Sigmoid colon (tissue), 7 donors: ENCODE measurements around the gene IL23R. TPM values are rescaled to one million over a fixed set of nuclear protein-coding genes. Genes with fewer than 3 reads are reported as not detected.
A peak's percentile ranks its signal among the peaks of the same experiment; 100 is the strongest.

ENCODE experiments used
- DNase-seq: peaks from one replicate; pipeline ENCODE4 v3.0.0-alpha.2; 2019
- H3K27ac ChIP-seq, 4 donors: fragments of 200-600 bp; sonication (generic); one replicate each; pipeline ENCODE4 v1.5.1; 2016 to 2019; ENCODE audit warnings: mild to moderate bottlenecking in 1 of 4
- H3K27me3 ChIP-seq, 3 donors: fragments of 200-600 bp; sonication (generic); one replicate each; pipeline ENCODE4 v1.5.1; 2019; ENCODE audit warnings: mild to moderate bottlenecking in 1 of 3
- H3K36me3 ChIP-seq, 4 donors: fragments of 200-600 bp; sonication (generic); one replicate each; pipeline ENCODE4 v1.5.1; 2016 to 2019
- H3K4me1 ChIP-seq, 4 donors: fragments of 200-600 bp; sonication (generic); one replicate each; pipeline ENCODE4 v1.5.1; 2017 to 2019
- H3K4me3 ChIP-seq, 4 donors: fragments of 200-600 bp; sonication (generic); one replicate each; pipeline ENCODE4 v1.5.1; 2017 to 2019; ENCODE audit warnings: mild to moderate bottlenecking in 2 of 4, moderate library complexity in 1 of 4
- H3K9me3 ChIP-seq, 4 donors: fragments of 200-600 bp in 3 of 4; sonication (generic) in 3 of 4; one replicate each; pipeline versions ENCODE4 v1.5.1 to v1.6.1; 2013 to 2019
- CTCF ChIP-seq, 4 experiments: fragments of 450-650 bp in 3 of 4; fragments of 200-600 bp in 1 of 4; IDR thresholded peaks; one replicate each; pipeline ENCODE4 v1.5.1; 2016 to 2019; ENCODE audit warnings: antibody characterized with exemption in 4 of 4, mild to moderate bottlenecking in 3 of 4, moderate library complexity in 2 of 4
- EP300 ChIP-seq, 4 donors: sonication (generic); formaldehyde crosslinking; IDR thresholded peaks; one replicate each; pipeline ENCODE4 v1.6.1; 2017; ENCODE audit warnings: antibody characterized with exemption in 4 of 4
- POLR2A ChIP-seq, 2 donors: fragments of 450-650 bp; IDR thresholded peaks; one replicate each; pipeline ENCODE4 v1.6.1; 2016; ENCODE audit warnings: antibody characterized with exemption in 2 of 2, mild to moderate bottlenecking in 2 of 2, moderate library complexity in 2 of 2
- POLR2AphosphoS5 ChIP-seq, 4 donors: sonication (generic); formaldehyde crosslinking; IDR thresholded peaks; one replicate each; pipeline ENCODE4 v1.6.1; 2017; ENCODE audit warnings: antibody characterized with exemption in 4 of 4
- WGBS, 2 donors: extraction: QIAGEN DNeasy Blood & Tissue Kit; methylation state at CpG; one replicate each; pipeline ENCODE4 v1.1.7; 2013; 5-methylcytosine and 5-hydroxymethylcytosine counted together
- intact Hi-C: fragments of 100-400 bp; cut with DNase I; formaldehyde crosslinking; loops from one replicate; pipeline ENCODE4 v1.15.1; 2023
- polyA plus RNA-seq, 3 donors: library from polyadenylated mRNA; stranded (reverse); fragments of 200-250 nt; gene quantifications; one replicate each; pipeline ENCODE4 v1.2.3, GENCODE V29; 2013
- total RNA-seq, 4 donors: library from RNA; depleted of rRNA; stranded (reverse); fragments of >200 nt; gene quantifications; one replicate each; pipeline ENCODE4 v1.1.0, GENCODE V29; 2016
- donor health status: healthy with polysubstance abuse.
- donor health status: Bipolar disorder and iron deficiency.
- donor health status: healthy.

The IL23R gene
- total and polyA plus RNA-seq, 7 donors = 0.58 to 0.69 (median 0.60) TPM; not detected in 4

- no peak for TF ChIP-seq EP300 (IDR thresholded peaks at IDR 0.05)
- TF ChIP-seq POLR2AphosphoS5 (IDR thresholded peaks at IDR 0.05) = no peak
- no peak for TF ChIP-seq POLR2A (IDR thresholded peaks at IDR 0.05)
- TF ChIP-seq CTCF (IDR thresholded peaks at IDR 0.05) = no peak
- no peaks in the 10 kb centered on the region for H3K27me3 ChIP-seq
- no peak within 1 kb of the TSS for H3K27ac ChIP-seq
- no peaks in the 10 kb centered on the region for H3K9me3 ChIP-seq
- peak within 1 kb of the TSS in 3 of 4 donors; percentile 26 to 40 (median 31) for H3K4me3 ChIP-seq
- no peak for DNase-seq
- no peaks in the 10 kb centered on the region for H3K36me3 ChIP-seq
- peaks cover 0 to 11% (median 11%) of the 10 kb centered on the region in 4 donors for H3K4me1 ChIP-seq
- WGBS, 2 donors = 25 to 82% methylated on average over 28 of the region's 28 CpGs
- intact Hi-C loops = loop anchor here (5.0 kb wide), 1 partner anchor 132 kb away; no protein-coding TSS in a partner anchor
Measured at GRCh38 chr1:67134695-67135094, 31.6 kb upstream of the IL23R start, which contains the start of gene C1orf141. Gene C1orf141, minus strand, starts transcription at chr1:67134970. Its CDS starts 7,730 bp downstream, at chr1:67127240.

- Histone ChIP-seq H3K4me1 (peaks cover 0 to 11% (median 11%) of the 10 kb centered on the region in 4 donors), H3K9me3 (no peaks in the 10 kb centered on the region), H3K4me3 (peak overlapping the region in 1 of 4 donors; percentile 40), H3K36me3 (no peaks in the 10 kb centered on the region), H3K27ac (no peak overlapping the region), H3K27me3 (no peaks in the 10 kb centered on the region)
- intact Hi-C loops = no loop called here
- WGBS, 2 donors = 42 to 56% methylated on average over 2 of the region's 2 CpGs
- TF ChIP-seq EP300 (IDR thresholded peaks at IDR 0.05) (no peak), POLR2AphosphoS5 (IDR thresholded peaks at IDR 0.05) (no peak), CTCF (IDR thresholded peaks at IDR 0.05) (no peak), POLR2A (IDR thresholded peaks at IDR 0.05) (no peak)
- DNase-seq = no peak
Measured at GRCh38 chr1:67135354-67135753, 30.9 kb upstream of the IL23R start.

DNA sequence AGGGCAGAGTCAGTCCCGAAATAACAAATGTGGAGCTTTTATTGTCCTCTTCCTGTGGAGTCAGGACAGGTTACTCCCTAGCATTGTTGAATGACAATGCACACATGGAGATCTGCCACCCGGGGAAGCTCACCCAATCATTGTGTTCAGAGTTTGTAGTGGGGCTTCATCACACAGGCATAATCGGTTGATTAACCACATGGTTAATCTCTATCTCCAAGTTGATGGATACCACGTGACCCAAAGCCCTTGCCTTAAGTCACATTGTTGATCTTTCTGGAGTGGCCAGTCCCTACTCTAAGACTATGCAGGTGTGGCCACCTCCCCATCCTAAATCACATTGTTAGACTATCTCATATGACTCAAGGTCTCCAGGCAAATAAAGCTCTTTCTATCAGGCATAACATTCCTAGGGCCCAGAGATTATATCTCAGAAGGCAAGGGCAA lies 28.9 kb upstream of the IL23R start:
- intact Hi-C loops = no loop called here
- DNase-seq = no peak
- Histone ChIP-seq H3K27me3 (no peaks in the 10 kb centered on the region), H3K27ac (no peak overlapping the region), H3K4me1 (peaks cover 0 to 11% (median 11%) of the 10 kb centered on the region in 4 donors), H3K9me3 (no peaks in the 10 kb centered on the region), H3K4me3 (no peak overlapping the region), H3K36me3 (no peaks in the 10 kb centered on the region)
- WGBS, 2 donors = 14 to 66% methylated on average over 4 of the region's 4 CpGs
- no peak for TF ChIP-seq POLR2A (IDR thresholded peaks at IDR 0.05)
- TF ChIP-seq CTCF (IDR thresholded peaks at IDR 0.05) = no peak

GRCh38 chr1:67138813-67139499 lies 27.3 kb upstream of the IL23R start:
- no peak overlapping the region for H3K4me3 ChIP-seq
- no peak for DNase-seq
- no peak overlapping the region for H3K27ac ChIP-seq
- intact Hi-C loops = no loop called here
- no peak for TF ChIP-seq POLR2A (IDR thresholded peaks at IDR 0.05)
- TF ChIP-seq CTCF (IDR thresholded peaks at IDR 0.05) = no peak
- H3K27me3 ChIP-seq = no peaks in the 10 kb centered on the region
- H3K36me3 ChIP-seq = no peaks in the 10 kb centered on the region
- H3K9me3 ChIP-seq = no peaks in the 10 kb centered on the region
- 17 to 63% methylated on average over 3 of the region's 3 CpGs for WGBS, 2 donors
- H3K4me1 ChIP-seq = peaks cover 0 to 11% (median 11%) of the 10 kb centered on the region in 4 donors
